GM18511 (cell line): ENCODE results near the gene AKAP13.

Experiments
- ATAC-seq: cut with Tn5 transposase; IDR thresholded peaks from one replicate; pipeline ENCODE4 v1.9.1; 2021; ENCODE audit warnings: mild to moderate bottlenecking, moderate library complexity; ENCODE audit not compliant: unreplicated experiment

Gene AKAP13

DNA sequence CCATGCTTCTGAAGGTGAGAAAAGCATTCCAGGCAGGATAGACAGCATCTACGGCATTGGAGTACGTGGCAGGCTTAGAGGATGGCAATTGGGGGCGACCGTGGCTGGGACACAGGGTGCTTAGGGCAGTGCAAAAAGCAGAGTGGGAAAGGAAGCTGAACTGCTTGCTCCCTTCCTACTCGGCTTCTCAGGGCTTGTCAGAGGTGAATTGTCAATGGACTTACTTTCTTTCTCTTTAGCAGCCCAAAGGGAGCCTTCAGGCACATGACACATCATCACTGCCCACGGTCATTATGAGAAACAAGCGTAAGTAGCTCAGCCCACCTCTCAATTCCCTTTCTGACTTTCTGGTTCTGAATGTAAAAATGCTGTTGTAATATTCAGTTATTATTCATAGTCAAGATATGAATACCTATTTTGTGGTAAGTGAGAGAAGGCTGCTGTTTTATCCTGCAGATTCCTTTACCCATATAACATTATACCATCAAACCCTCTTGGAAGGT lies 330.0 kb downstream of the AKAP13 start:
- ATAC-seq, result peak; percentile 64

DNA sequence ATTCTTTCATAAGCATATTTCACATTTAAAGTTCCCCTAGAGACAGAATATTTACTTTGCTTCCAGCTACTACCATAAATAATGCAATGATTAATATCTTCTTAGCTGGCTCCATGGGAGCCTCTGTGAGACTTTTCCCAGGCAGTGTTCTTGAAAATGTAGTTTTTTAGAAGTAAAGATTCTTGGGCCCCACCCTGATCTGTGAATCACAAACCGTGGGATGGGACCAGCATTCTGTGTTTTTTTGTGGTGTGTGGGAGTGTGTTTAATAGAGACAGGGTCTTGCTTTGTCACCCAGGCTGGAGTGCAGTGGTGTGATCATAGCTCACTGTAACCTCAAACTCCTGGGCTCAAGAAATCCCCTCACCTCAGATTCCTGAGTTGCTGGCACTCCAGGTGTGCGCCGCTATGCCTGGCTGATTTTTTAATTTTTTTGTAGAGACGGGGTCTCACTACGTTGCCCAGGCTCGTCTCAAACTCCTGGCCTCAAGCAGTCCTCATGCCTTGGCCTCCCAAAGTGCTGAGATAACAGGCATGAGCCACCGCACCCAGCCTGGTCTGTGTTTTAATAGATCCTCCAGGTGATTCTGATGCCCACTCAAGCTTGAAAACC lies 331.3 kb downstream of the AKAP13 start:
- no peak for ATAC-seq

DNA sequence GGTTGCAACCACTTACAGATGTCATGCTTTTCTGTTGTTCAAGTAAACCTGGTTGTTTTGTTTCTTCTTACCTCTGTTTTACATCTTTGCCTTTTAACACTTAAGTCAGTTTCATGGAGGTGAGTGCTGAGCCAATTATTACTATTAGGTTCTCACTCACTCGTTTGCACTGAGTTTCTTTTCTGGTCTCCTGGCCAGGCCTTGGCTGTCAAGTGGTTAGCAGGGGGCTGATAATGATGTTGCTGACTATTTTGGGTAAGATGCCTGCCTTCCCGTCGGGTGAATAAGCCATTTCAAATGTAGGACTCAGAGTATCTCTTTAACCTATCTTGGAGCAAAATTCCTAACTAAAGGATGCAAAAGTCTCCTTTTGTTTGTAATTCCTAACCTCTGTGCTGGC lies 335.9 kb downstream of the AKAP13 start:
- ATAC-seq, result no peak

DNA sequence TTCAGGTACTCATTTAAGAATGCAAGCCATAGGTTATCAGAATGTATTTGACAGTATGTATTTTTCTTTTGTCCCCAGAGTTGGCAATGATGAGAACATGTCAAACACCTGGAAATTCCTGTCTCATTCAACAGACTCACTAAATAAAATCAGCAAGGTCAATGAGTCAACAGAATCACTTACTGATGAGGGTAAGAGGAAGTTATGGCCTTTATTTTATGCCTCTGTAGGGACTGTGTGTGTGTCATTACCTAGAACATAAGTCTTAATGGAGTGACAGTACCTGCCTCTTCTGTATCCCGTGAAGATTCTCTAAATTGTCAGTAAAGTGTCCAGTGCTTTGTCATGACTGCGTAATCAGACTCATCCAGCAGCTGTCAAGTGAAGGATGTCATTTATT lies 336.8 kb downstream of the AKAP13 start:
- ATAC-seq, result no peak

DNA sequence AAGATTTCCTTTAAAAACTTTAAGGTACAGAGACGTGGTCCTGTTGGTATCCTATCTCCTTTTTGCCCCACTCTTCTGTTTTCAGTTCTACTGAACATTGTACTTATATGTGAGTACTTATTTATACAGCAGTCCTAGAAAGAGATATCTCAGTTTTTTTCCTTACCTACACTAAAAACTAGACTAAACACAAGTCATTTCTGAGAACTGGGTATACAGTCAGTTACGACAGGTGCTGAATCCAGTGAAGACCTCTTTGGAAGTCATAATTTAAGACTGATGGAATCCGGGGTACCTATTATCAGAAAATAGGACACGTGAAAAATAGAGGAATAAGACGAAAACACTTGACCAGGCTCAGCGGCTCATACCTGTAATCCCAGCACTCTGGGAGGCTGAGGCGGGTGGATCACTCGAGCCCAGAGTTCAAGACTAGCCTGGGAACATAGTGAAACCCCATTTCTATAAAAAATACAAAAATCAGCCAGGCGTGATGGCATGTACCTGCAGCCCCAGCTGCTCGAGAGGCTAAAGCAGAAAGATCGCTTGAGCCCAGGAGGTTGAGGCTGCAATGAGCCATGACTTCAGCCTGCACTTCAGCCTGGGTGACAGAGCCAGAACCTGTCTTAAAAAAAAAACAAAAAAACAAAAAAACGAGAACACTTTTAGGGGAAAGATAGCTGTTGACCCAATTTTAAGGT lies 338.0 kb downstream of the AKAP13 start:
- ATAC-seq, result peak; percentile 81

DNA sequence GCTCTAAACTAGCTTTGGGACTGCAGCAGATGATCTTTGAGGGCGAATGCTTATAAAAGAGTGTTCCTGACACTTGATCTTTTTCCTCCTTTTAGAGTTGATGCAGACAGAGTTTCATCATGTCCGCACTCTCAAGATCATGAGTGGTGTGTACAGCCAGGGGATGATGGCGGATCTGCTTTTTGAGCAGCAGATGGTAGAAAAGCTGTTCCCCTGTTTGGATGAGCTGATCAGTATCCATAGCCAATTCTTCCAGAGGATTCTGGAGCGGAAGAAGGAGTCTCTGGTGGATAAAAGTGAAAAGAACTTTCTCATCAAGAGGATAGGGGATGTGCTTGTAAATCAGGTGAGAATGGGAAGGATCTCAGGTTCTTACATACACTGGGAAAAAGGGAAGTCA lies 338.6 kb downstream of the AKAP13 start:
- no peak for ATAC-seq

DNA sequence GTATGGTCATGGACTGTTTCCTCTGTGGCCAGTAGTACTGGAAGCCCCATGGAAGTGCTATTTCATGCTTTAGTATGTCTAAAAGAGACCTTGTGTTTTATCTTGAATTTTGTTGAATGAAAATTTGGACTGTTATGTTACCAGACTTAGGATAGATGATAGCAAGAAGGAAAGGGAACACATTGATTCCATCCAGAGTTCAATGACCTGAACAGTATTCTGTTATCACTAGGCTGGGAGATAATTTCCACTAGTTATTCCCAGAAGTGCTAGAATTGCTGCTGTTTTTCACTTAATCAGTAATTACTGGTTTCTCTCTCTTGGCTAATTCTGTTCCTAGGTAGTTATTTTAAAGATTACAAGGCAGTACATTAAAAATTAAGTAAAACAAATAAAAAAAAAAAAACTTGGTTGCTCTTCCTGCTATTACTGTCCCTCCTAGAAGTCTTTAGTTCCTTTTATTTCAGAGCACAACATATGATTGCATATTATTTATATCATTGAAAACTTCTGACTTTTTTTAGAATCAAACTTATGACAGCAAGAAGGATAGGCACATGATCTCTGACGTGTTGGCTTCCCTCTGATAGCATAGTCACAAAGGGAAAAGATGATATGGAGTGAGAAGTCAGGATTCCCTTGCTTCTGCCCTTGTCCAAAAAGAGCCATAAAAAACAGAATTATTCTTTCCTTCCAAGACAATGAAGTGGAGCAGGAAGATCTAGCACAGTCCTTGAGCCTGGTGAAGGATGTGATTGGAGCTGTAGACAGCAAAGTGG lies 342.2 kb downstream of the AKAP13 start:
- no peak for ATAC-seq

DNA sequence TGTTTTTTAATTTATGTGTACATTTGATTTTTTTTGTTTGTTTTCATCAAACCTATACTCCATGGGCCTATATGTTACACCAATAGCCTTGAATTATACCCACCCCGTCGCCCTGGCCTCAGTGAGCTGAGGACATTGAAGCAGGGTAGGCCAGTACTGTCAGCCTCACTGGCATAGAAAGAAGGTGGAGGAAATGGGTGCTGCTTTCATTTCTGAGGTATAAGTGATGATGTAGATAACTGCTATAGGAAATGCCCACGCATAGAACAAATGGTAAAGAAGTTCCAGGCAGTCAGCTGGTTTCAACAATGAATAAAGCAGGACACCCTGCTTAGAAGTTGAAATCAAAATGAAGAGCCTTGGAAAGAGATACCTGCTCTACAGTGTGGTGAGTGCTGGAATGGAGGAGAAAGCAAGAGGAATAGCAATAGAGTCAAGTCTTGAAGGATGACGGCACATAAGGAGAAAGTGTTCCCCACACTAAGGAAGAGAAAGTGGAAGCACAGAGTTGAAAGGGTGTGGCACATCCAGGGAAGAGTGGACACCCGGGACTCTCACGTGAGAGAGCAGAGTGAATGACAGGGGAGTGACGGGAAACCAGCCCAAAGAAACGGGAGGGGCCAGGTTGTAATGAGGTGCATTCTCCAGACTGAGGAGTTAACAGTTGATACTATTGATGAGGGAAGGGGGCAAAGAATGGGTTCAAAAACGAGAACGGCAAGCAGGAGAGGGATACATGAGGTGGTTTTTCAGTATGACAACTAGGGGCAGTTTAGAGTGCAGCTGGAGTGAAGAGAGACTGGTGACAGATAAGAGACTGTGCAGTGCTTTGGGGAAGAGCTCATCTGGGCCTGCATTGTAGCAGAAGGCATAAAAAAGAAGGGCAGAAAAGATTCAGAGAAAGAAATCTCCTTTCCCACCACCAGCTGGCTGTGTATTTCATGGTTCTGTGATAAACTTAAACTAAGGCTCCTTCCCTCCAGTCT lies 343.9 kb downstream of the AKAP13 start:
- ATAC-seq, result no peak

DNA sequence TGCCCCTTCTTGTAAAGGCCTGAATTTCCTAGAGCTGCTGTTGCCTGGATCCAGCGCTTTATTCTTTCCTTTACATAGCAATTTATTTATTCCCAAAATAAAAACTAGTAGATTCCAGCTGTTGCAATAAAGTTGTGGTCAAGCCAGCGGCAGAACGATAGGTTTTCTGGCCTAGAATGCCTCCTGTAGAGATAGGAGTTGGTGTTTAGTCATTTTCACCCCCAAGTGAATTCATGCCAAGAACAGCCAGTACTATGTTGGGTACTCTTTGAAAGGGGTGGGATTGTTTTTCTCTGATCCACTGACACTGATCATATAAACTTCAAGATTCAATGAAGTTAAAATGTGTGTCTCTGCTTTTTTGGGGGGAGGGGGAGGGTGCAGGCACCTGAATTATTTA lies 344.6 kb downstream of the AKAP13 start:
- no peak for ATAC-seq

DNA sequence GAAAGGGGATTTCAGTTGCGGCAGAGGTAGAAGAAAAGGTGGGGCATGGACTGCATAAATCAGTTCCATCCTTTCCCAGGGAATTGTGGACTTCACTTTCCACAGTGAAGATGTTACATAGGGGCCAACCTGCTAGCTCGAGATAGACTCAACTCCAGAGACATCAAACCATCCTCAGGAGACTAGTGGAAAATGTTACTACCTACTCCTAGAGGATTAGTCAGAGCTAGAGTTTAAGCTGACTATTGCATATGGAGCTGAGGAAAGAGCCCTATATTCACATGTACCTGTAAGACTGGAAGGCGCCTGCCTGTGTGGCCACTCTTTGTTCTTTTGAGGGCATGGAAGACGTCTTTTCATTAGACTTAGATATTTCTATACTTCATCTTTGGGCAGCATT lies 345.2 kb downstream of the AKAP13 start:
- no peak for ATAC-seq

DNA sequence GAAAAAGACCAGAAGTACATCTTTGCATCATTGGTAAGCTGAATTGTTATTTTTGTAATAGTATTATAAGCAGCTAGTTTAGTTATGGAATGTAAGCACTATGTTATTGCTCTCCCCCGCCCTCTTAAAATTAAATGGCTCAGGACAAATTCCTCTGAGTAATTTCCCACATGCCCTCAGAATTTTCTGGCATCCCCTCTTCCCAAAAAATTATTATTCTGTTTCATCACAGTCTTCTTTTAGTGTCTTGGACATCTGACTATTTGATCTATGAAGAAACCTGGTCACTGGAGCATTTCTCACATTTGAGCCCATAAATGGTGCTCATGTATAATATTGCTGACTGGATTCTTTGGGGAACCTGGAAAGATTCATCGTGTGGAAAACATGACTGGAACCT lies 346.1 kb downstream of the AKAP13 start:
- ATAC-seq, result no peak

DNA sequence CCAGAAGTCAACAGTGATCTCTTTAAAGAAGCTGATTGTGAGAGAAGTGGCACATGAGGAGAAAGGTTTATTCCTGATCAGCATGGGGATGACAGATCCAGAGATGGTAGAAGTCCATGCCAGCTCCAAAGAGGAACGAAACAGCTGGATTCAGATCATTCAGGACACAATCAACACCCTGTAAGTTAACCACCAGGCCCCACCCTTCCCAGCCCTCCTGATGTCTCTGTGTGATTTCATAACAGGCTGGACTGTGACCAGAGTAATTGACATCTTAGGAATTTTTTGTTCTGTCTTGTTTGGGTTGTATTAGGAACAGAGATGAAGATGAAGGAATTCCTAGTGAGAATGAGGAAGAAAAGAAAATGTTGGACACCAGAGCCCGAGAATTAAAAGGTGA lies 346.7 kb downstream of the AKAP13 start:
- ATAC-seq, result no peak

DNA sequence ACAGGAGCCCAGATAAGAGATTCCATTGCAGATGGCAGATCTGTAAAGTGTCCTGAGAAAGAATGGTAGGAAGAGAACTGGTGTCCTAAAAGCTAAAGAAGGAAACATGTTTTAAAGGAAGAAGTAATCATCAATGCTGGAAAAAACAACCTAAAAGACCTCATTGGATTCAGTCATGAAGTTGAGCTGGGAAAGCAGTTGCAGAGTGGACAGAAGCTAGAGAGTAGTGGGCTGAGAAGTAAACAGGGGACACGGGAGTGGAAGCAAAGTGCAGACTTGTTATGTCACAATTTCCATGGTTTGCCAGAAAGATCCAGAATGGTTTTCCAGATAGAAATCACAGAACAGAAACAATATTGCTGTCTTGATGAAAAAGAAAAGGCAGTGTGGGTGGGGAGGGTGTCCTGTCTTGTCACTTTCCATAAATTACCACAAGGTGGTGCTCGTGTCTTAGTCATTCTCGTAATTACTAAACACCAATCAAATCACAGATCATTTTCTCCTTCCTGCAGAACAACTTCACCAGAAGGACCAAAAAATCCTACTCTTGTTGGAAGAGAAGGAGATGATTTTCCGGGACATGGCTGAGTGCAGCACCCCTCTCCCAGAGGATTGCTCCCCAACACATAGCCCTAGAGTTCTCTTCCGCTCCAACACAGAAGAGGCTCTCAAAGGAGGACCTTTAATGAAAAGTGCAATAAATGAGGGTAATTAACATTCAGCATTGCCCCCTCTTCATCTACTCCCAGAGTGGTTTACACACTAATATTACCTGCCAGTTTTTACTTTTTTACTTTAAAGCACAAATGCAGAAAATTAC lies 349.8 kb downstream of the AKAP13 start:
- peak; percentile 81 for ATAC-seq

DNA sequence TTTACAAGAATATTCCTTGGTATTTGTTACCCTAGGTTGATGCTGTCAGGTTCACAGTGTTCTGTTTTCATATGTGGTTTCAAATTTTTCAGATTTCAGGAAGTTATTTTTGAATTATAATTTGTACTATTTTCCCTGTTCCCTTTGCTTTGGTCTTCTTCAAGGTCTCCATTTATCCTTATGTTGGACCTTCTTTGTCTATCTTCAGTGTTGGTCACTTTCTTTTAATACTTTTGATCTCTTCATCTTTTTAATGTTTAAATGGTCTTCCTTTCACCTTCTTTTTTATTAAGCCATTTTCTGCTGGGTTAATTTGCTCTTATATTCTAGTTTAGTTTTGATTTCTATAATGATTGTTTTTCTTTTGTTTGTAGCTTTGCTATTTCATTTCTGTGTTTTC lies 353.0 kb downstream of the AKAP13 start:
- no peak for ATAC-seq

DNA sequence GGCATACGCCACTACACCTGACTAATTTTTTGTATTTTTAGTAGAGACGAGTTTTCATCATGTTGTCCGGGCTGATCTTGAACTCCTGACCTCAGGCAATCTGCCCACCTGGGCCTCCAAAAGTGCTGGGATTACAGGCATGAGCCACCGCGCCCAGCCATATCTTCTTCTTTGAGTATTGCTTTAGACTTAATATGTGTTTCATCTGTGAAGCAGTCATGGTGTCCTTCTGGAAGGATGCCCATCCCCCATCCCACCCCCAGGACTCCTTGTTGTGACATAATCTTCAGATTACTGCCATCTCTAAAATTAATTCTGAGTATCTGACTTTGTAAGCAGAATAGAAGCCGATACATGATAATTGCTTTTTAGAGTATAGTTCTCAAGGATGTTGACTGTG lies 356.7 kb downstream of the AKAP13 start:
- ATAC-seq, result no peak

DNA sequence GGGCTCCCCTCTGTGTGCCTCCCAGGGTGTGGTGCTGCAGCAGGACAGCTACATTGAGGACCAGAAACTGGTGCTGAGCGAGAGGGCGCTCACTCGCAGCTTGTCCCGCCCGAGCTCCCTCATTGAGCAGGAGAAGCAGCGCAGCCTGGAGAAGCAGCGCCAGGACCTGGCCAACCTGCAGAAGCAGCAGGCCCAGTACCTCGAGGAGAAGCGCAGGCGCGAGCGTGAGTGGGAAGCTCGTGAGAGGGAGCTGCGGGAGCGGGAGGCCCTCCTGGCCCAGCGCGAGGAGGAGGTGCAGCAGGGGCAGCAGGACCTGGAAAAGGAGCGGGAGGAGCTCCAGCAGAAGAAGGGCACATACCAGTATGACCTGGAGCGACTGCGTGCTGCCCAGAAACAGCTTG lies 360.6 kb downstream of the AKAP13 start:
- no peak for ATAC-seq

DNA sequence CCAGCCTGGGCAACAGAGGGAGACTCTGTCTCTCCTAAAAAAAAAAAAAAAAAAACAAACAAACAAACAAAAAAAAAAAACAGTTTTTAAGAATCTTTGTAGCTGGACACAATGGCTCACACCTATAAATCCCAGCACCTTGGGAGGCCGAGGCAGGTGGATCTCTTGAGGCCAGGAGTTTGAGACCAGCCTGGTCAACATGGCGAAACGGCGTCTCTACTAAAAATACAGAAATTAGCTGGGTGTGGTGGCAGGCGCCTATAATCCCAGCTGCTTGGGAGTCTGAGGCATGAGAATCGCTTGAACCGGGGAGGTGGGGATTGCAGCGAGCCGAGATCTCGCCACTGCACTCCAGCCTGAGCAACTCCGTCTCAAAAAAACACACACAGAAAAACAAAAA lies 361.3 kb downstream of the AKAP13 start:
- ATAC-seq, result no peak

DNA sequence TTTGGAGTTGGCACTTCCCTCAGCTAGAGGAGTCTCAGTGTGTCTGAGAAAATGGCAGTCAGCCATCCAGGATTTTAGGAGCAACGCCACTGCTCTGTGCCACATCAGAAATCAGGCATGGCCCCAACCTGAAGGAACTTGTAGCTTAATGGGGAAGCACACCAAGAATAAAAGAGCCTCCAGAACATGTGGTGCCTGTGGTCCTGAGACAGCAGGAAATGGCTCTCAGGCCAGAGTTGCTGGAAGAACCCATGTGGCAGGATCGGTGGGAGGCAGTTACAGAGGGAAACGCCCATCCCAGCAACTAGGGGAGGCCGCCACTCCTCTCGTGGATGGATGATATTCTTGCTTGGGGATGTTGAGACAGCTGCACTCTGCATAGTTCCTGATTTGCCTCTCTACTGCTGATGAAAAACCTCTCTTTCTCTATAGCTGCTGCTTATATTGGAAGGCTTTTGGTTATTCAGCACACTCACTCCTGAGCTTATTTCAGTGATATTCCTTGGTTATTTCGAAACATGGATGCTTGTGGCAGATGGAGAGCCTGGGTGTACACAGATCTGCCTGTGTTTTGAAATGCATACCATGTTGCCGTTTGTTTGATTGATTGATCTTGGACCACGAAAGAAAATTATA lies 361.9 kb downstream of the AKAP13 start:
- ATAC-seq, result no peak

DNA sequence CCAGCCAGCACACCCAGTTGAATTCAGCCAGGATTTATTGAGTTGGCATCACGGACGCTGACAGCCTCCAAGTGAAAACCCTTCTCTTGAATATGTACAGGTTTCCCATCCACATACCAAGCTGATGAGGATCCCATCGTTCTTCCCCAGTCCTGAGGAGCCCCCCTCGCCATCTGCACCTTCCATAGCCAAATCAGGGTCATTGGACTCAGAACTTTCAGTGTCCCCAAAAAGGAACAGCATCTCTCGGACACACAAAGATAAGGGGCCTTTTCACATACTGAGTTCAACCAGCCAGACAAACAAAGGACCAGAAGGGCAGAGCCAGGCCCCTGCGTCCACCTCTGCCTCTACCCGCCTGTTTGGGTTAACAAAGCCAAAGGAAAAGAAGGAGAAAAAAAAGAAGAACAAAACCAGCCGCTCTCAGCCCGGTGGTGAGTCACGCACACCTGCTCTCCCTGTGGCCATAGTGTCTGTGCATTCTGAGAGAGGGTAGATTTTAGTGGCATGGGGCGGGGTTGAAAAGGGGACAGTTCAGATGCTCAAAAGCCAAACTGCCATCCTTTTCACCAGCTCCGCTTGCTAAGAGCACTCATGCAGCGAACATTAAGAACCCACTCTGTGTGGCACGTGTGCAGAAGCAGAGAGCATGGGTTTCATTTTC lies 363.1 kb downstream of the AKAP13 start:
- no peak for ATAC-seq
